SK-N-SH treated with all-trans-retinoic acid at 6 μM for 48 hours (cell line): Measurements from ENCODE around the gene UBXN6.

Experiments used
- BACH2 ChIP-seq: fragments of 250-450 bp; sonication (Bioruptor Pico); IDR thresholded peaks from 2 replicates; pipeline ENCODE4 v1.9.0; 2021; ENCODE audit warnings: mild to moderate bottlenecking, borderline replicate concordance
- CSDC2 ChIP-seq: fragments of 250-450 bp; sonication (Bioruptor Pico); IDR thresholded peaks from 2 replicates; pipeline ENCODE4 v1.5.0; 2020; ENCODE audit warnings: mild to moderate bottlenecking, moderate library complexity
- ZC3H10 ChIP-seq: fragments of 250-450 bp; sonication (Bioruptor Pico); IDR thresholded peaks from 2 replicates; pipeline ENCODE4 v1.5.1; 2021; ENCODE audit warnings: mild to moderate bottlenecking, moderate library complexity
- ZFP3 ChIP-seq: fragments of 250-450 bp; sonication (Bioruptor Pico); IDR thresholded peaks from 2 replicates; pipeline ENCODE4 v1.5.0; 2020; ENCODE audit warnings: mild to moderate bottlenecking, moderate library complexity
- ZNF8 ChIP-seq: fragments of 450-650 bp; formaldehyde crosslinking; IDR thresholded peaks from 2 replicates; pipeline ENCODE4 v1.5.0; 2020; ENCODE audit warnings: mild to moderate bottlenecking, moderate library complexity
- TF ChIP-seq, protein P1 (sequence below): fragments of 250-450 bp; sonication (Bioruptor Pico); IDR thresholded peaks from 2 replicates; pipeline ENCODE4 v1.8.0; 2020; ENCODE audit warnings: mild to moderate bottlenecking, moderate library complexity, borderline replicate concordance
- TF ChIP-seq, protein P2 (sequence below): fragments of 250-450 bp; sonication (Bioruptor Pico); IDR thresholded peaks from 2 replicates; pipeline ENCODE4 v1.5.1; 2020; ENCODE audit warnings: low read depth, mild to moderate bottlenecking, moderate library complexity

DNA sequence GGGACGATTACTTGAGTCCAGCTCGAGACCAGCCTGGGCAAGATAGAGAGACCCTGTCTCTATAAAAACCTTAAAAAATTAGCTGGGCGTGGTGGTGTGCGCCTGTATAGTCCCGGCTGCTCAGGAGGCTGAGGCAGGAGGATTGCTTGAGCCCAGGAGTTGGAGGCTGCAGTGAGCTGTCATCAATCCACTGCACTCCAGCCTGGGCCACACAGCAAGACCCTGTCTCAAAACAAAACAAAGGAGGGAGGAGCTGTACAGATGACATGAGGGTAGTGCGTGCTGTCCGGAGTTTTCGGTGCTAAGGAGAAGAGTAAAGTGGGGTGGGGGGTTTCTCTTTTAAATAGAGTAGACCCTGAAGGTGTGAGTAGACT lies 37.1 kb upstream of the UBXN6 start:
- no peak for TF ChIP-seq ZNF8 (CRISPR knock-in tag)
- TF ChIP-seq BACH2 (CRISPR knock-in tag) = no peak
- TF ChIP-seq ZC3H10 (CRISPR knock-in tag) = no peak
- TF ChIP-seq, protein P1, sequence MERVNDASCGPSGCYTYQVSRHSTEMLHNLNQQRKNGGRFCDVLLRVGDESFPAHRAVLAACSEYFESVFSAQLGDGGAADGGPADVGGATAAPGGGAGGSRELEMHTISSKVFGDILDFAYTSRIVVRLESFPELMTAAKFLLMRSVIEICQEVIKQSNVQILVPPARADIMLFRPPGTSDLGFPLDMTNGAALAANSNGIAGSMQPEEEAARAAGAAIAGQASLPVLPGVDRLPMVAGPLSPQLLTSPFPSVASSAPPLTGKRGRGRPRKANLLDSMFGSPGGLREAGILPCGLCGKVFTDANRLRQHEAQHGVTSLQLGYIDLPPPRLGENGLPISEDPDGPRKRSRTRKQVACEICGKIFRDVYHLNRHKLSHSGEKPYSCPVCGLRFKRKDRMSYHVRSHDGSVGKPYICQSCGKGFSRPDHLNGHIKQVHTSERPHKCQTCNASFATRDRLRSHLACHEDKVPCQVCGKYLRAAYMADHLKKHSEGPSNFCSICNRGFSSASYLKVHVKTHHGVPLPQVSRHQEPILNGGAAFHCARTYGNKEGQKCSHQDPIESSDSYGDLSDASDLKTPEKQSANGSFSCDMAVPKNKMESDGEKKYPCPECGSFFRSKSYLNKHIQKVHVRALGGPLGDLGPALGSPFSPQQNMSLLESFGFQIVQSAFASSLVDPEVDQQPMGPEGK (CRISPR knock-in tag) = no peak
- TF ChIP-seq CSDC2 (CRISPR knock-in tag) = no peak
- TF ChIP-seq, protein P2, sequence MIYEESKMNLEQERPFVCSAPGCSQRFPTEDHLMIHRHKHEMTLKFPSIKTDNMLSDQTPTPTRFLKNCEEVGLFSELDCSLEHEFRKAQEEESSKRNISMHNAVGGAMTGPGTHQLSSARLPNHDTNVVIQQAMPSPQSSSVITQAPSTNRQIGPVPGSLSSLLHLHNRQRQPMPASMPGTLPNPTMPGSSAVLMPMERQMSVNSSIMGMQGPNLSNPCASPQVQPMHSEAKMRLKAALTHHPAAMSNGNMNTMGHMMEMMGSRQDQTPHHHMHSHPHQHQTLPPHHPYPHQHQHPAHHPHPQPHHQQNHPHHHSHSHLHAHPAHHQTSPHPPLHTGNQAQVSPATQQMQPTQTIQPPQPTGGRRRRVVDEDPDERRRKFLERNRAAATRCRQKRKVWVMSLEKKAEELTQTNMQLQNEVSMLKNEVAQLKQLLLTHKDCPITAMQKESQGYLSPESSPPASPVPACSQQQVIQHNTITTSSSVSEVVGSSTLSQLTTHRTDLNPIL (CRISPR knock-in tag) = no peak
- TF ChIP-seq ZFP3 = no peak
